HG03520 (cell line): ENCODE data around the gene SLC9A2.

ENCODE experiments used
- ATAC-seq: cut with Tn5 transposase; IDR thresholded peaks from one replicate; pipeline ENCODE4 v1.9.1; 2021; ENCODE audit warnings: mild to moderate bottlenecking, moderate library complexity; ENCODE audit not compliant: unreplicated experiment

Gene SLC9A2

GRCh38 chr2:102618452-102619413, 620 bp upstream of the SLC9A2 start:
- ATAC-seq, result no peak

DNA sequence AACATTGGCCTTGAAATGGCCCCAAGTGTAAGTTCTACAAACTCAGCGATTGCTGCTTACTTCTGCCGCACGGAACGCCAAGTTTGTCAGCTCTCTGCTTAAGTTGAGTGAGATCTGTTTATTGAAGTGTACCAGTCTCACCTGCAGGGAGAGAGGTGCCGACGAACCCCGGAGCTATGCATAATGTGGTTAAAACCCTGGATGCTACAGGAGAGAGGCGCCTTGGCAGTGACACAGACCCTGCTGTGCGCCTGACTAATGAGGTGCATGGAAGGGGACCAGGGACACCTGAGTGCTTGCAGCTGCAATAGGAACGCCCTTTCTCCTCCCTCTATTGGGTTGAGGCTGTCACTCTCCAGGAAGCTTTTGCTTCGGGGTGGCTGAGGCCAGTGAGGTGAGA, 979 bp downstream of the SLC9A2 start:
- ATAC-seq, result no peak

GRCh38 chr2:102621630-102622029, 2.3 kb downstream of the SLC9A2 start:
- ATAC-seq, result no peak

DNA sequence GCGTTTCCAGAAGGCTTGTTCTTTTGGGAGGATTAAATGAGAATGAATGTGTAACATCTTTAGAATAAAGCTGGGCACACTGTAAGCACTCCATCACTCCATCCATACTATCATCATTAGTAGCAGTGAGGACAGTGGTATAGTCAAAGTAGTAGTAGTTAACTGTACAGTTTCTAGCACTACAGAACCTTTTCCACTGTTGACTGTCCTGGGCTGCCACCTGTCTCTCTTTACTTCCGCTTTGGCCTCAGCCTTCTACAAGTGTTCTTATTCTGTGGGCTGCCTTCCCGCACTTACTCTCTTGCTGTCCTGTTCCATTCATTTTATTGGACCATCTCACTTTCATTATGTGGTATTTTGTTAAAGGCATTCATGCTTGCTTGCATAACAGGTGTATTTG, 3.3 kb downstream of the SLC9A2 start:
- ATAC-seq, result peak; percentile 66

- no peak for ATAC-seq
These were observed 11.1 kb downstream of the SLC9A2 start for GRCh38 chr2:102630458-102630857.

DNA sequence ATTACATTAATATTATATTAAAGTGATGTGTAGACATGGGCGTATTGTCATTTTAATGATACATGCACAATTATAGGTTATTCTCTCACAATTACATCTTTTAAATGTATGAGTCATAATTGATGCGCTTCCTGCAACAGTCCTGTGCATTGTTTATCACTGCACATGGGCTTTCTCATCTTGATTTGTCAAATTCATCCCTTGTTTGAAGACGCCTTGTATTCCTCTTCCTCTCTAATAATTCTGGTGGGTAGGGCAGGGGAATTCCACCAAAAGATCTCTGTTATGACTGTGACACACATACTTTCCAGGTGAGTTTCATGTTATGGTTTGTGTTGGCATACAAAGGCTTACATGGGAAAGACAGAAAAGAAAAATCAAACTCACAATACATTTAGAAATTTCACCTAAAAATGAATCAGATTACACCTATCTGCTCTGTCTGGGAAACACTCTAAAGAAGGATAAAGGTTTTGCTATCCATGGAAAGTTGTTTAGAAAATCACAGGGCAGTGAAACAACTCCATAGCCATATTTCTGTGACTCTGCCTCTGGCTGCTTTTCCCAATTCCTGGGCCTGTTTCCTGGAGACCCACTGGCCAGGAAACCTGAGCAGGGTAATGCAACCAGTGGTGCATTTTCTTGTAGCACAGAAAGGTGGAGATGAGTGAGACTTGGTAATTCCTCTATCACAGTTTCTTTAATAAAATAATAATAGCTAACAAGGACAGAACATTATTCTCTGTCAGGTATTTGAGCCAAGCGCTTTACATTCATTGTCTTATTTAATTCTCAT, 13.2 kb downstream of the SLC9A2 start:
- no peak for ATAC-seq

DNA sequence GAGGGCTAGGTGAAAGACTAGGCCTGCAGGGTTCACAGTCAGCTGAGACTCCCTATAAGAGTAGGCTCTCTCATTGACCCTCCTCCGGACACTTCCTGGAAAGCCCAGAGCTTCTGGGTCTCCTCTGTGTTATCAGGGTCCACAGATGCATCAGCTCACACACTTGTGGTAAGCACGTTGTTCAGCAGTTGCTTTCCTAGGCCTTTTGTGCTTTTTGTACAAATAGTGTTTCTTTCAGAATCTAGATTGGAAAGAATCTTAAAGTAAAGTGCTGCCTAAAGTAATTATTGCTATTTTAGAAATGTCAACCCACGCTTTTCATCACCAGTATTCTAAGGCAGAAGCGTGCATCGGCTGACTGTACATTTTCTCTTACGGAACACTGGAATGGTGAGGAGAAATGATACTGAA, 15.5 kb downstream of the SLC9A2 start:
- ATAC-seq, result no peak

GRCh38 chr2:102635317-102635716, 16.0 kb downstream of the SLC9A2 start:
- no peak for ATAC-seq

DNA sequence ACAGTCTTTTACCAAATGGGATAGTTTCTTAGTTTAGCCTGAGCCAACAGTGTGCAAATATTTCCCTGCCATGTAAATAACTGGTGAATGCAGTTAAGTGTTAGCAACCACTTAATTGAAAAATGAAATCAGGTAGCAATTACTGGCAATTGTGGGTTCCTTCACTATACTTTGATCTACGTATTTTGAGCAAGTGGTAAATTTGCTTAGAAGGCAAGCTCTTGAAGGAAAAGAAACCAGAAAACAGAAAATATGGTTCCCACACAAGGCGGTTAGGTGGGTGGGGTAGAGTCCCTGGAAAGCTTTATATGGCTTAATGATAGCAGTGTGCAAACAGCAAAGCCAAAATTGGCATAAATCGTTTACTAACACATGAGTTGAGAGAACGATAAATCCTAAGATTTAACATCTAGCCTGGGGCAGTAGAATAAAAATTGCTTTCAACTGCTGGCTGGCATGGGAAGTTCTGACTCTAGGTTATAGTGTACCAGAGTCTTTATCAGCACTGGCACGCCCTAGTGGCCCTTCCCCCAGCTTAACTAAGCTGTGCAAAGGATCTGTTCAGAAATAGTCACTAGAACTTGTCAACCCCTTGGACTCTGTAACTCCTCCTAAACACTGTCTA, 17.0 kb downstream of the SLC9A2 start:
- ATAC-seq, result no peak

- ATAC-seq, result no peak
These were observed 18.0 kb downstream of the SLC9A2 start for GRCh38 chr2:102637358-102637757.

- ATAC-seq, result no peak
These were observed 20.1 kb downstream of the SLC9A2 start for GRCh38 chr2:102639429-102639828.

DNA sequence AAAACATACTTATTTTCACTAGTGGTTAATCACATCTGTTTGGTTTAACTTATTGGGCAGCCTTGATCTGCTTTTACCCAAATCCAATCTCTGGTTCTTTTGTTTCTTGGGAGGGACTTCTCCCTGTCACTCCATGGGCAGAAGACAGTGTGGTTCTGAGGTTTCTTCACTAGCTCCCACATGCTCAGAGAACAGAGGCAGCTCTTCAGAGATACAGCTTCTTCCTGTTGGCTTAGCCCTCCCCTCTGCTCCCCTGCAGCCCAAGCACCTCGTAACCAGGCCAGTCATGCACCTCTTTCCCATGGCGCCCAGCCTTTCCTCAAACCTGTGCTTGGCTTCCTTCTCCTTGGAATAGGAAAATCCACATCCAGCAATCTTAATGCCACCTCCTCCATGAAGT, 32.8 kb downstream of the SLC9A2 start:
- no peak for ATAC-seq

GRCh38 chr2:102657770-102658169, 38.4 kb downstream of the SLC9A2 start:
- ATAC-seq, result no peak

GRCh38 chr2:102660070-102660469, 40.7 kb downstream of the SLC9A2 start:
- ATAC-seq, result no peak

- ATAC-seq, result no peak
These were observed 41.2 kb downstream of the SLC9A2 start for GRCh38 chr2:102660574-102660973.

DNA sequence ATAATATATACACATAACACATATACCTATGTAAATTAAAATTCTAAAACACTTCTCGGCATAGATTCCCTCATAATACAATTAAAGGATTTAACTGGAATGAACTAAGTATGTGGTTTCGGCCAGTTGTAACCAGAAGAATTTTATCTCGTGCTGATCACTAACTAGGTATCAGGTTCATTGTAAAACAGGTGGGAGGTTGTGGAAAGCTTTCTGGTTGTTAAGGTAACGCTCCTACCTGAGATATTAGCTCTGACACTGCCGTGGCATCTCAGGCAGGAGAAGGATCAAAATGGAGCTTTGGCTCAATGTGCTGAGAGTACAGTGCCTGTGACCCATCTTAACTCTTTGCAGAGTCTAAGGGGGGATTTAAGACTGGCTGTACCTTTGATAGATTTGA, 42.5 kb downstream of the SLC9A2 start:
- no peak for ATAC-seq

- no peak for ATAC-seq
These were observed 43.5 kb downstream of the SLC9A2 start for GRCh38 chr2:102662833-102663232.

- no peak for ATAC-seq
These were observed 44.0 kb downstream of the SLC9A2 start for GRCh38 chr2:102663381-102663780.

DNA sequence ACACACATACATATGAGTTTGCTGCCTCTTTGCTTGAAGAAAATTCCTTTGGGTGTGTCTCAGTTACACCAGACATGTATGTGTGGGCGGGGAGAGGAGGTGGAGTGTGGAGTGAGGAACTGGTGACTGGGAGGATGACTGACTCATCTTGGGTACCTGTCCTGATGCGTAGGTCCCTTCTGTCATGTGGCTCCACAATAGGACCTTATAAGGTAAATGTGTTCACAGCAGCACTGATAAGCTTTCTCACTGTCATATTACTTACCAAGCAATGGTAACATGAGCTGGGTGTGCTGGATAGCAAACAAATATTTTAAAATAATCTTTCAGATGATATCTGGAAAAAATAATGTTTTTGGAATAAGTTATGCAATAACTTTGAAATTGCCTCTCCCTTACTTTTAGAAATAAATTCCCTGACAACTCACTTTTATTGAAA, 45.1 kb downstream of the SLC9A2 start:
- no peak for ATAC-seq

DNA sequence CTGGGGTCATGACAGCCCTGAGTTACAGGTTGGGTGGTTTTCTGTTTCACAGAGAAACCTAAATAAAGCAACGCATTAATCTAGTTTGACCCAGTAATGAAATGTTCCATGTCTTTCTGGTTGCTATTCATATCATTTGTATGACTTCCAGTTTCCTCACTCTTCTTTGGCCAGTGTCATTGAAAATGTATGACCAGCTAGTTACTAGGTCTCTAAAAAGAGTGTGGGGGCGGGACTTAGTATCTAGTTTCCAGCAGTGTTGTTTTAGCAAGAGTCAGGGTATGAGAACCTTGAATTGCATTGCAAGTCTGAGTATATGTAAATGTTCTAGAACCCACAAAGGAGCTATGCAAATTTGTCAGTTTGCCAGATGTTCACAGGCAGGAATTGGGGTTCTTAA, 47.7 kb downstream of the SLC9A2 start:
- ATAC-seq, result peak; percentile 51

DNA sequence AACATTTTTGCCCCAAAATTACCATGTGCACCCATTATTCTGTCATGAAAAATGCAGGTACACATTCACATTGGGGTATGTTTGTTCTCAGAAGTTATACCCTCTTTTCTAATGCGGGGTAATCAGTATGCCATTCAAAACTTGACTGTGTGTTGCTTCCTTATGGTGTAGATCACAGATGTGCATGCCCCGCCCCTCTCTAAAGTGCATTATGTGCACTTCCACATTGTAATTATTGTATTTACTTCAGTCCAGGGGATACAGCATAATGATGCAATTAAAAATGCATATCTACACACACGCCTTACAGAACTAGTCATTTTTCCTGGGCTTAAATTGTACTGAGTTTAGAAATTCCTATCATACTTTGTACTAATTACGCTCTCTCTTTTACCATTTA, 48.8 kb downstream of the SLC9A2 start:
- ATAC-seq, result no peak
